ENCODE measurements around the gene SCRN1. TPM values are rescaled to one million over a fixed set of nuclear protein-coding genes. Genes with fewer than 3 reads are reported as not detected.

The SCRN1 gene
- total RNA-seq, 1 donor from 2014 or later, result 35.5 TPM

- H3K36me3 ChIP-seq (ENCODE audit: control insufficient read depth, insufficient read depth, low read length), result peaks cover 2% of the 10 kb centered on the region
- DNase-seq (ENCODE audit: low read depth), result peak; percentile 97
- peak within 1 kb of the TSS; percentile 76 for H3K4me3 ChIP-seq (ENCODE audit: low read depth, low read length)
- no peak for TF ChIP-seq CTCF (IDR thresholded peaks at IDR 0.05; ENCODE audit: insufficient read depth, low read length, severe bottlenecking)
- no peaks in the 10 kb centered on the region for H3K27me3 ChIP-seq (ENCODE audit: control insufficient read depth, insufficient read depth, low read length)
- FAIRE-seq, result no peak
These were observed 36.8 kb upstream of the SCRN1 start, which contains the start of gene FKBP14 for GRCh38 chr7:30026229-30027064. TSS of gene FKBP14 (minus strand) at chr7:30026702. CDS start at chr7:30026508, 194 bp downstream.

- DNase-seq (ENCODE audit: low read depth) (no peak), FAIRE-seq (no peak)
- Histone ChIP-seq H3K4me3 (ENCODE audit: low read depth, low read length) (no peak overlapping the region), H3K27me3 (ENCODE audit: control insufficient read depth, insufficient read depth, low read length) (no peaks in the 10 kb centered on the region), H3K36me3 (ENCODE audit: control insufficient read depth, insufficient read depth, low read length) (peaks cover 2% of the 10 kb centered on the region)
- TF ChIP-seq CTCF (IDR thresholded peaks at IDR 0.05; ENCODE audit: insufficient read depth, low read length, severe bottlenecking), result no peak
These were observed 33.9 kb upstream of the SCRN1 start for GRCh38 chr7:30023524-30023923.

- no peak for DNase-seq (ENCODE audit: low read depth)
These were observed 33.4 kb upstream of the SCRN1 start for GRCh38 chr7:30022991-30023390.

GRCh38 chr7:30020535-30020934, 30.9 kb upstream of the SCRN1 start:
- Histone ChIP-seq H3K4me3 (ENCODE audit: low read depth, low read length) (no peak overlapping the region), H3K27me3 (ENCODE audit: control insufficient read depth, insufficient read depth, low read length) (no peaks in the 10 kb centered on the region), H3K36me3 (ENCODE audit: control insufficient read depth, insufficient read depth, low read length) (peaks cover 4% of the 10 kb centered on the region)
- no peak for FAIRE-seq
- no peak for DNase-seq (ENCODE audit: low read depth)
- TF ChIP-seq CTCF (IDR thresholded peaks at IDR 0.05; ENCODE audit: insufficient read depth, low read length, severe bottlenecking), result no peak

More at GRCh38 chr7:30022991-30023390, 33.4 kb upstream of the SCRN1 start:
- H3K36me3 ChIP-seq (ENCODE audit: control insufficient read depth, insufficient read depth, low read length), result peaks cover 4% of the 10 kb centered on the region
- H3K4me3 ChIP-seq (ENCODE audit: low read depth, low read length), result no peak overlapping the region
- no peak for FAIRE-seq
- TF ChIP-seq CTCF (IDR thresholded peaks at IDR 0.05; ENCODE audit: insufficient read depth, low read length, severe bottlenecking), result no peak
- H3K27me3 ChIP-seq (ENCODE audit: control insufficient read depth, insufficient read depth, low read length), result no peaks in the 10 kb centered on the region

- FAIRE-seq, result no peak
- H3K27me3 ChIP-seq (ENCODE audit: control insufficient read depth, insufficient read depth, low read length), result no peaks in the 10 kb centered on the region
- H3K36me3 ChIP-seq (ENCODE audit: control insufficient read depth, insufficient read depth, low read length), result peaks cover 4% of the 10 kb centered on the region
- H3K4me3 ChIP-seq (ENCODE audit: low read depth, low read length), result no peak overlapping the region
- no peak for TF ChIP-seq CTCF (IDR thresholded peaks at IDR 0.05; ENCODE audit: insufficient read depth, low read length, severe bottlenecking)
- peak; percentile 52 for DNase-seq (ENCODE audit: low read depth)
These were observed 30.4 kb upstream of the SCRN1 start for GRCh38 chr7:30019960-30020359.
